ENCODE measurements around the gene TMEM120A.

The TMEM120A gene

GRCh38 chr7:75993689-75994387 lies 557 bp downstream of the TMEM120A start:
- no peak for DNase-seq

- DNase-seq = no peak
Observed at GRCh38 chr7:75992083-75992755, 2.2 kb downstream of the TMEM120A start.

DNA sequence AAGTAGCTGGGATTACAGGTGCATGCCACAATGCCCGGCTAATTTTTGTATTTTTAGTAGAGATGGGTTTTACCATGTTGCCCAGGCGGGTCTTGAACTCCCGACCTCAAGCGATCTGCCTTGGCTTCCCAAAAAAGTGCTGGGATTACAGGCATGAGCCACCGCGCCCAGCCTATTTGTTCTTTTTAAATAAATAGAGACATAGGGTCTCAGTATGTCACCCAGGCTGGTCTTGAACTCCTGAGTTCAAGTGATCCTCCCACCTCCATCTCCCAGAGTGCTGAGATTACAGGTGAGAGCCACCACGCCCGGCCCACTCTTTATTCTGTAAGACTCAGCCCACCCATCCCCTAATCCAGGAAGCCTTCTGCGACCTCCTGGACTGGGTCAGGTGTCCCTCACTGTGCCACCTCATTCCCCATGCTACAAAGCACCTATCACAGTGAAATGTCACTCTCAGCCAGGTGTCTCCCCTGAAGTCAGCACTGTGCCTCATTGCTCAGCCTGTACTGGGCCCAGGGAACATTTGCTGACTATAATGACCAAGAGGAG lies 2.8 kb downstream of the TMEM120A start:
- no peak for DNase-seq

GRCh38 chr7:75989500-75990388 lies 4.7 kb downstream of the TMEM120A start:
- no peak for DNase-seq

DNA sequence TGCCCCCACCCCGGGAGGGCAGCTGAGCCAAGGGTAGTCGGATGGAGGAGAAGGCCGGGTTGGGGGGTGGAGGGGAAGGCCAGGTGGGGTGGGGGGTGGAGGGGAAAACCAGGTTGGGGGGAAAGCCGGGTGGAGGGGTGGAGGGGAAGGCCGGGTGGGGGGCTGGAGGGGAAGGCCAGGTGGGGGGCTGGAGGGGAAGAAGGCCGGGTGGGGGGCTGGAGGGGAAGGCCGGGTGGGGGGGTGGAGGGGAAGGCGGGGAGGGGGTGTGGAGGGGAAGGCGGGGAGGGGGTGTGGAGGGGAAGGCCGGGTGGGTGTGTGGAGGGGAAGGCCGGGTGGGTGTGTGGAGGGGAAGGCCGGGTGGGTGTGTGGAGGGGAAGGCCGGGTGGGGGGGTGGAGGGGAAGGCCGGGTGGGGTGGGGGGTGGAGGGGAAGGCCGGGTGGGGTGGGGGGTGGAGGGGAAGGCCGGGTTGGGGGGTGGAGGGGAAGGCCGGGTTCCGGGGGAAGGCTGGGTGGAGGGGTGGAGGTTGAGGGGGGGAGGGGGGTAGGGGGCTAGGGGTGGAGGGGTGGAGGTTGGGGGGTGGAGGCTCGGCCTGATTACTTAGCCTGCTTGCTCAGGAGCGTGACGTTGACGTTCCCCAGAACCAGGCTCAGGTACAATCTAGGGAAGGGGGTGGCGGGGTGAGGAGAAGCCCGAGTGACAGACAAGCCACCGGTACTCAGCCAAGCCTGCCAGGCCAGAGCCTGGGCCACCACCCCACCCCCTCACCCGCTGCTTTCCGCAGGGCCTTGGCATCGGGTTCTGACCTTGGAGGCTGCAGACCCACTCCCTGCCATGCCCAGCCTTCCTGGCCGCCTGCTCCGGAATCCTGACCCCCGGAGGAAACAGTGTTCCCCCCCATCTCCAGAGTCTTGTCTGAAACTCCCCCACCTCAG lies 5.6 kb downstream of the TMEM120A start:
- DNase-seq = no peak

DNA sequence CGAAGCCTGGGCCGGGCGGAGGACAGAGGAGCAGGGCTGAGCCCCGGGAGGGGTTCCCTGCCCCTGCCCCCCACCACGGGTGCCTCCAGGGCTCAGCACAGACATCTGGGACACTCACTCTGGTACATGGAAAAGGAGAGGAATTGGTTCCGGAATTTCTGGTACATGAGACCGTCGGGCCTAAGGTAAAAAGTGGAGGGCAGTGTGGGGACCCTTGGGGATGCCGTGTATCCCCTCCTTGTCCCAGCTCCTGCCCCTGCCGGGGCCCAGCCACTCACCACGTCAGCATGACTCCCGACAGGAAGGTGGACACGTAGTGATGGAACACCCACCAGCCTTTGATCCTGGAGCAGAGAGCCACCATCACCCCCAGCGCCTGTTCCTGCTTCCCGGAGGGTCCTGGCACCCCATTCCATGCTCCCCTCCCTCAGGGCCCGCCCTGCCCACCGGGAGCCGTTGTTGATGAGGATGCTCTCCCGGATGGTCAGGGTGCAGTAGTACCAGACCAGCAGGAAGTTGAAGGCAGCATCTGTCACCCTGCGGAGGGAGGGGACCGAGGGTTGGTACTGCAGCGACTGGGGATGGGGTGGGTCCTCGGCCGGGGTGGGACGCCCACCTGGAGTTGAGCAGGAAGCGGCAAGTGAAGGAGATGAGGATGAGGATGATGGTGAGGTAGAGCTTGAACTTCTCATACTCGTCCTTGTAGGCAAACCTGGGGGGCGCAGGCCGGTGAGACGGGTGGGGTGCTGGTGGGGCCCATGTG lies 6.4 kb downstream of the TMEM120A start:
- no peak for DNase-seq

DNA sequence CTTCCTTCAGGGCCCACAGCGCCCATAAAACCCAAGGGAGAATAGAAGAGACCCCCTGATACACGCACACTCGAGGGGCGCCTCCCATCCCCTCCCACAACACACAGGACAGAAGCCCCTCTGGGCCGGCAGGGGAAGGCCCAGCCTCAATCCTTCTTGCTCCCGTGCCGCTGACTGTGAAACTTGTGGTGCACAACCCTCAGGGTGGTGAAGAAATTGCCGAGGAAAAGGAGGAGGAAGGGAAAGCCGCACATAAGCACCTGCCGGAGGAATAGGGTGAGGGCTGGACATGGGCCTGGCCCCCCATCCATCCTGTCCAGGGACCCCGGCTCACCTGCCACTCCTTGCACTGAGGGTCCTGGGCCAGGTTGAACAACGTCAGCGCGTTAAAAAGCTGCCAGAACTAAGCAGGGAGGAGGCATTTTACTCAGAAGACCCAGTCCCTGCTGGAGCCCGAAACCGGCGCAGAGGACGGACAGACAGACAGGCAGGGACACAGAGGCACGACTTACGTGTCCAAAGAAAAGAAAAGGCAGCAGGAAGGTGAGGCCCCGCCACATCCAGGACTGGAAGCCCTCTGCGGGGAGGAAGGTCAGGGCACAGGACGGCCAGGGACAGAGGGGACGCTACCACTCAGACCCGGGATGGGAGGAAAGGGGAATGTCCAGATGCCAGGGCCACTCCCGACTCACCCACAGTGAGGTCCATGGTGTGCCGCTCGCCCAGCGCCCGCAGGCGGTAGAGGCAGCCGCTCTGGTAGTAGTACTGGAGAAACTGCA lies 7.2 kb downstream of the TMEM120A start:
- DNase-seq = no peak

DNA sequence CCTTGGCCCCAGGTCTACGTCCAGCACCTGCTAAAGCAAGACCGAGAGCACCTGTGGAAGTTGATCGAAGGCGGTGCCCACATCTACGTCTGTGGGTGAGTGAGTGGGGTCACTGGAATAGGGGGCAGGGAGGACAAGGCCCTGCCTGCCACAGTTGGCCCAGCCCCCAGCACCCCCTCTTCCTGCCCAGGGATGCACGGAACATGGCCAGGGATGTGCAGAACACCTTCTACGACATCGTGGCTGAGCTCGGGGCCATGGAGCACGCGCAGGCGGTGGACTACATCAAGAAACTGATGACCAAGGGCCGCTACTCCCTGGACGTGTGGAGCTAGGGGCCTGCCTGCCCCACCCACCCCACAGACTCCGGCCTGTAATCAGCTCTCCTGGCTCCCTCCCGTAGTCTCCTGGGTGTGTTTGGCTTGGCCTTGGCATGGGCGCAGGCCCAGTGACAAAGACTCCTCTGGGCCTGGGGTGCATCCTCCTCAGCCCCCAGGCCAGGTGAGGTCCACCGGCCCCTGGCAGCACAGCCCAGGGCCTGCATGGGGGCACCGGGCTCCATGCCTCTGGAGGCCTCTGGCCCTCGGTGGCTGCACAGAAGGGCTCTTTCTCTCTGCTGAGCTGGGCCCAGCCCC lies 8.1 kb downstream of the TMEM120A start:
- DNase-seq = no peak

DNA sequence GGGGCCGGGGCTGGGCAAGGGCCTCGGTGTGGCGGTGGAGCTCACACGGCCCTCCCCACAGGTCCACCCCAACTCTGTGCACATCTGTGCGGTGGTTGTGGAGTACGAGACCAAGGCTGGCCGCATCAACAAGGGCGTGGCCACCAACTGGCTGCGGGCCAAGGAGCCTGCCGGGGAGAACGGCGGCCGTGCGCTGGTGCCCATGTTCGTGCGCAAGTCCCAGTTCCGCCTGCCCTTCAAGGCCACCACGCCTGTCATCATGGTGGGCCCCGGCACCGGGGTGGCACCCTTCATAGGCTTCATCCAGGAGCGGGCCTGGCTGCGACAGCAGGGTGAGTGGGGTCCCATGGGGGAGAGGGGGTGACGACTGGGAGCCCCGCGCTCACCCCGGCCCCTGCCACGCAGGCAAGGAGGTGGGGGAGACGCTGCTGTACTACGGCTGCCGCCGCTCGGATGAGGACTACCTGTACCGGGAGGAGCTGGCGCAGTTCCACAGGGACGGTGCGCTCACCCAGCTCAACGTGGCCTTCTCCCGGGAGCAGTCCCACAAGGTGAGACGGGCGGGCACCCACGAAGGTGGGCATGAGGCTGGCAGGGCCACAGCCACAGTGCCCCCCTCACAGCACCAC lies 8.8 kb downstream of the TMEM120A start:
- DNase-seq = no peak

DNA sequence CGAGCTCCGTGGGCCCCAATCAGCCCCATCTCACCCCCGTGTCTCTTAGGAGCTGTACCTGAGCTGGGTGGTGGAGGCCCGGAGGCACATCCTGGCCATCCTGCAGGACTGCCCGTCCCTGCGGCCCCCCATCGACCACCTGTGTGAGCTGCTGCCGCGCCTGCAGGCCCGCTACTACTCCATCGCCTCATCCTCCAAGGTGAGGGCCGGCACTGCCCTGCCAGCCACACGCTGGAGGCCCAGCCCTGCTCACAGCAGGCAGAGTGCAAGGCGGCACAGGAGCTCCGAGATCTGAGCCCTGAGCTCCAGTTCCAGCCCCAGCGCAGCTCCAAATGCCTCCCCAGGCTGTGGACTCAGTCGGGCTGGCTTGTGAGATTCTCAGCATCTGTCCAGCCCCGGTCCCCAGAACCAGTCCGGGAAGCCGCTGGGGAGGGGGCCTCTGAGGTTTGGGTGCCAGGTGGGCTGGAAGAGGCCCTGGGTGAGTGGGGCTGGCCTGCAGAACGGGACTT lies 9.3 kb downstream of the TMEM120A start:
- DNase-seq = no peak

DNA sequence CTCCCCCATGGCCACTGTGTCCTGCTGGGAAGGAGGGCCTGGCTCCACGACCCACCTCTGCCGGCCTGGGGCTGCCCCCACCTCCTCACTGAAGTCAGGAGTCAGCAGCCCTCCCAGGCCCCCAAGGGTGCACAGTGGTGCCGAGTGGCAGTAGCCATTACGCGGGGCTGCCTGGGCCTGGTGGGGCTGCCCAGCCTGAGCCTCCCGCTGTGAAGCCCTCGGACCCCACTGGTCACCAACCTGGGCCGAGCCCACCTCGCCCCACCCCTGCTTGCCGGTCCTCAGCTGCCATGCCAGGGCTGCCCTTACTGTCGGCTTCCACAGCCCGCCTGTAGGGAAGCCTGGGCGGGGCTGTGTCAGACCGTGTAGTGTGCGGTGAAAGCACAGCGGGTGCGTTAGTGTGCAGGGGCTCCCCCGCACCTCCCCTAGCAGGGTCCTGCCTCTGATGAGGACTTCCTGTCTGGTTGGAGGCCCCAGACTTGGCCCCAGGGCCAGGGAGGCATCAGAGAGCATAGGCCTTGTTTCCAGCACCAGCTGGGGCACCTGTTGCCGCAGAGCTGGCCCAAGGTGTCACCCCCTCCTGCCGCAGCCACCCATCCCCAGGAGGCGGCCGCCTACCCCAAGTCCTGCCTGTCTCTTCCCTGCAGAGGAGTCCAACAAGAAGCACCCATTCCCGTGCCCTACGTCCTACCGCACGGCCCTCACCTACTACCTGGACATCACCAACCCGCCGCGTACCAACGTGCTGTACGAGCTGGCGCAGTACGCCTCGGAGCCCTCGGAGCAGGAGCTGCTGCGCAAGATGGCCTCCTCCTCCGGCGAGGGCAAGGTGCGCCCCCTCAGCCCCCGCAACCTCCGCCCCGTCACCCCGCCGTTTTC lies 10.0 kb downstream of the TMEM120A start:
- DNase-seq = no peak

DNA sequence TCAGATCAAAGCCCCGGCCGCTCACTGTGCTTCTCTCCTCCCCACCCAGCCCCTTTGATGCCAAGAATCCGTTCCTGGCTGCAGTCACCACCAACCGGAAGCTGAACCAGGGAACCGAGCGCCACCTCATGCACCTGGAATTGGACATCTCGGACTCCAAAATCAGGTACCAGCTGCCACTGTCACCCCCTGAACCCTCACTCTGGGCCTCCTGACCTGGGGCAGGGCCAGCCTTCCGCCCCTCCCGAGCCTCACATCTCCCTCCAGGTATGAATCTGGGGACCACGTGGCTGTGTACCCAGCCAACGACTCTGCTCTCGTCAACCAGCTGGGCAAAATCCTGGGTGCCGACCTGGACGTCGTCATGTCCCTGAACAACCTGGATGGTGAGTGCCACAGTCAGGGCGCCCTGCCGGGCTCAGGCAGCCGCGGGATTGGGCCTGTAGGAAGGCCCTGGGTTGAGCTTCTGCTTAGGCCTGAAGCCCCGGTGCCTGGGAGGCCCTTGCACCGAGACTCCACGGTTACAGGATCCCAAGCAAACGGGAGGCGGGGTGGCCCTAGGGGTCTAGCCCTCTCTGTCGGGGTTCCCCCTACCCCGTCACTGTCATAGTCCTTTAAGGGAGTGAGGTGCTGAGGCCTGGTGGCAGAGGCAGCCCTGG lies 10.8 kb downstream of the TMEM120A start:
- no peak for DNase-seq

DNA sequence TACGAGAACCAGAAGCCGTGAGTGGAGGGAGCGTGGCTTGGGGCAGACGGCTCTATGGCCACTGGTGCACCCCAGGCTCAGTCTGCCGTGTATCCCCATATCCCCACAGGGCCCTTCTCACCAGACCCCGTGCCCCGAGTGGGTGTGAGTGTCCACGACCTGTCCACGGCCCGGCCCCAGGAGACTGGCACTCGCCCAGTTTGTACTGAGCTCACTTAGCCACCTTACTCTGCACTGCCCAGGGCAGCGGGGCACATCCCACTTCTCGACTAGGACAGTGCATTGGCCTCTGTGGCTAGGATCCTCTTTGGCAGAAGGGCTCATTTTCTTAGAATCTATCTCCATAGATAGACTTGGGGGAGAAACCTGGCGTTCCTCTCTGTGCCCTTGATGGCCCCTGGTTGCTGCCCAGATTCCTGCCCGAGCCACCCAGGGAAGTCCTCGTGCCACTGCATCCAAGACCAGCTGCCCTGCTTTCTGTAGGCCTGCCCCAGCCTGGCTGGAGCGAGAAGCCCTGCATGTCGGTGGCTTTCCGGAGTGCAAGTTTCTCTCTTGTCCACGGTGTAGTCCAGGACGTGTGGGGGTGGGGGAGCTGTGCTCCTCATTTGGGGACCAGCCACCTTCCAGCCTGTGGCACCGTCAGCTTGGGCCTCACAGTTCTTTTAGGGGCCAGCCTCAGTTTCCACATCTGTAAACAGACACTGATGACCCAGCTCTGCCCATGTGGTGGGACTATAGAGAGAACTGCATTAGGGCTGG lies 11.9 kb downstream of the TMEM120A start:
- no peak for DNase-seq

DNA sequence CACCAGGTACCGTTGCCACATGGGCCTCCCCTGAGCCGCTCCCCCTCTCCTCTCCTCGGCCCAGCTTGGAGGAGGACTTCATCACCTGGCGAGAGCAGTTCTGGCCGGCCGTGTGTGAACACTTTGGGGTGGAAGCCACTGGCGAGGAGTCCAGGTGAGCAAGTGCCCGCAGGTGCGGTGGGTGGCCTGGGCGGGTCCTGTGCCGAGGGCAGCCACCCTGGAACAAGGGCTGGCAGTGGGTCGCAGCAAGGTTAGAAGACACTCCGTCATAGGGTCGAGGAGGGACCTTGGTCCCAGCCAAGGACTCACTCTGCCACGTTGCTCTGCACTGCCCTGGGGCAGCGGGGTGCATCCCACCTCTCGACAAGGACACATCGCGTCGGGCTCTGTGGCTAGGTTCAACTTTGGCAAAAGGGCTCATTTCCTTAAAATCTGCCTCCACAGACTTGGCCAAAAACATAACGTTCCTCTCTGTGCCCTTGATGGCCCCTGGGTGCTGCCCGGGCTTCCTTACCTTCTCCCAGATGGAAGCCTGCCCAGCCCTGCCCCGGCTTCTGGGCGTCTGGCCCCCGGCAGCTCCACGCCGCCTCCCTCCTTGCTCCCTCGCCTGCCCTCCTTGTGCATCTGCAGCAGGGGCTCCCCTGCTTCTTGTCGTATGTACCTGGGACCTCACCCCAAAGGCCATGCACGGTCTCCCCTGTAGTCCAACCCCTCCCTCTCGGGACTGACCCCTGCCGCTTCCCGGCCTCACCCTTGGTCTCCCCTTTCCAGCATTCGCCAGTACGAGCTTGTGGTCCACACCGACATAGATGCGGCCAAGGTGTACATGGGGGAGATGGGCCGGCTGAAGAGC lies 12.7 kb downstream of the TMEM120A start:
- DNase-seq = no peak

DNA sequence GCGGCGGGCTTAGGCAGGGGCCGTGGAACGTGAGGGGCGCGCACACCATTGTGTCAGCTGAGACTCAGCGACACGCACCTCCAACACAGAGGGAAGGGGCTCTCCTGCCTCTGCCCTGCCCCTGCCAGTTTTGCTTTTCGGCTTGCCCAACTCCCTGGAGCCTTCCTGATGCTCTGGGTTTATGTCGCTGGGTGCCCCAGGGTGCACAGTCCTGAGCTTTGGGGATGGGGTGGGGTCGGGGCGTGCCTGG lies 13.3 kb downstream of the TMEM120A start:
- no peak for DNase-seq
